Mucosa of stomach (tissue), 1 donor: ENCODE data around the gene GLO1.

Experiments used
- H3K27me3 ChIP-seq: one replicate; pipeline ENCODE4 v1.7.0; 2013; ENCODE audit warnings: mild to moderate bottlenecking, low read length; ENCODE audit not compliant: control insufficient read depth, insufficient read depth
- H3K36me3 ChIP-seq: one replicate; pipeline ENCODE4 v1.7.0; 2013; ENCODE audit warnings: low read length; ENCODE audit not compliant: control insufficient read depth, insufficient read depth
- H3K4me1 ChIP-seq: one replicate; pipeline ENCODE4 v1.7.0; 2013; ENCODE audit warnings: mild to moderate bottlenecking, low read length; ENCODE audit not compliant: control insufficient read depth, insufficient read depth
- H3K4me3 ChIP-seq: one replicate; pipeline ENCODE4 v1.7.0; 2013; ENCODE audit warnings: low read length
- H3K9ac ChIP-seq: one replicate; pipeline ENCODE4 v1.7.0; 2013; ENCODE audit warnings: mild to moderate bottlenecking, low read length, moderate library complexity
- H3K9me3 ChIP-seq: one replicate; pipeline ENCODE4 v1.7.0; 2013; ENCODE audit warnings: mild to moderate bottlenecking, low read length, moderate library complexity; ENCODE audit not compliant: control insufficient read depth
- donor health status: Pancreatic carcinoma.

Gene GLO1

GRCh38 chr6:38722727-38723334 is 19.9 kb upstream of the GLO1 start:
- Histone ChIP-seq H3K9ac (no peak overlapping the region), H3K4me1 (no peaks in the 10 kb centered on the region), H3K36me3 (no peaks in the 10 kb centered on the region), H3K27me3 (peaks cover 3% of the 10 kb centered on the region), H3K4me3 (no peak overlapping the region), H3K9me3 (no peaks in the 10 kb centered on the region)

DNA sequence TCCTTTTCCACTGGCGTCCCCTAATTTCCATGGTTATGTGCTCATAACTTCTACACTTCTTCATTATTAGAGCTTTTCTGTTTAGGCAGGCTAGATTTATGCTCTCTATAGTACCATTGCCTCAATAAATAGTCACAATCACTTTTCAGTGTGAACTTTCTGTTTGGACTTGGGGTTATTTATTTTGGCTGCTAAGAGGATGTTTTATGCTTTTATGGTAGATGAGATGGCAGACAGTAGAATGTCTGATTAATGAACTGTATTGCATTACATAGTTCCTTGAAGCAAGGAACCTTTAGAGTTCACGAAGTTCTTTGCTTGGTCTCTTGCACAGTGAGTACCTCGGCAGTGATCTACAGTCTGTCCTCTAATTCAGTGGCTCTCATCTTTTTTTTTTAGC is 19.1 kb upstream of the GLO1 start:
- Histone ChIP-seq H3K9ac (no peak overlapping the region), H3K4me3 (no peak overlapping the region), H3K9me3 (no peaks in the 10 kb centered on the region), H3K27me3 (peaks cover 4% of the 10 kb centered on the region), H3K4me1 (no peaks in the 10 kb centered on the region), H3K36me3 (no peaks in the 10 kb centered on the region)

DNA sequence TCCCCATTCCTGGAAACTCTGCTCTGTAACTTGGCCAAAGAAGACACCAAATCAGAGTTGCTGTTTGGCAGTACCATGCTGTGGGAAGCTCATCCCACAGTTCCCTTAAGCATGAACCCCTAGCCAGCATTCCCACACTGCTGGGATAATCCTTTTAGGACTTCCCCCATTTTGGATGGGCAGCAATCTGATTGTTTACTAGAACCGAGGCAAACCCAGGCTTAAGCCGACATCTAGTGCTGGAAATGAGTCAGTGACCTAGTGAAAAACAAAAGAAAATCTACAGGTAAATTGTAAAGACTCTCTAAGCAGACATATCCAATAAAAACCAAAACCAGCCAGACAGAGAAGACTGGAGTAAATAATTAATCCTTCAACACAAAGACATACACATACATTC is 17.4 kb upstream of the GLO1 start:
- Histone ChIP-seq H3K9me3 (no peaks in the 10 kb centered on the region), H3K36me3 (no peaks in the 10 kb centered on the region), H3K27me3 (peaks cover 13% of the 10 kb centered on the region), H3K4me1 (no peaks in the 10 kb centered on the region), H3K9ac (no peak overlapping the region), H3K4me3 (no peak overlapping the region)

DNA sequence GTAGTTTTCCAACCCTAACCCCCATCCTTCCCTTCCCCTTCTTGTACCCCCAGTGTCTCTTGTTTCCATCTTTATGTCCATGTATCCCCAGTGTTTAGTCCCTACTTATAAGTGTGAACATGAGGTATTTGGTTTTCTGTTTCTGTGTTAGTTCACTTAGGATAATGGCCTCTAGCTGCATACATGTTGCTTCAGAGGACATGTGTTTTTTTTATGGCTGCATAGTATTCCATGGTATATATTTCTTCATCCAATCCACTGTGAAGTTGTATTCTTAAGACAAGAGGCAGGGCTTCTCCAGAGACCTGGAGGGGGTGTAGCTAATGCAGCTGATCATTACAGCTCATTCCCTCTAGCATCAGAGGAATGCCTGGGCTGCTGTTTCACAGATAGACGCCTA is 16.4 kb upstream of the GLO1 start:
- no peak overlapping the region for H3K9ac ChIP-seq
- H3K4me3 ChIP-seq = no peak overlapping the region
- peaks cover 23% of the 10 kb centered on the region for H3K27me3 ChIP-seq
- H3K36me3 ChIP-seq = no peaks in the 10 kb centered on the region
- no peaks in the 10 kb centered on the region for H3K9me3 ChIP-seq
- H3K4me1 ChIP-seq = peaks cover 3% of the 10 kb centered on the region

- H3K9me3 ChIP-seq = no peaks in the 10 kb centered on the region
- no peaks in the 10 kb centered on the region for H3K36me3 ChIP-seq
- H3K4me1 ChIP-seq = peaks cover 3% of the 10 kb centered on the region
- H3K27me3 ChIP-seq = peaks cover 33% of the 10 kb centered on the region
- H3K9ac ChIP-seq = no peak overlapping the region
- H3K4me3 ChIP-seq = no peak overlapping the region
Observed at GRCh38 chr6:38716825-38717224, 13.9 kb upstream of the GLO1 start.

DNA sequence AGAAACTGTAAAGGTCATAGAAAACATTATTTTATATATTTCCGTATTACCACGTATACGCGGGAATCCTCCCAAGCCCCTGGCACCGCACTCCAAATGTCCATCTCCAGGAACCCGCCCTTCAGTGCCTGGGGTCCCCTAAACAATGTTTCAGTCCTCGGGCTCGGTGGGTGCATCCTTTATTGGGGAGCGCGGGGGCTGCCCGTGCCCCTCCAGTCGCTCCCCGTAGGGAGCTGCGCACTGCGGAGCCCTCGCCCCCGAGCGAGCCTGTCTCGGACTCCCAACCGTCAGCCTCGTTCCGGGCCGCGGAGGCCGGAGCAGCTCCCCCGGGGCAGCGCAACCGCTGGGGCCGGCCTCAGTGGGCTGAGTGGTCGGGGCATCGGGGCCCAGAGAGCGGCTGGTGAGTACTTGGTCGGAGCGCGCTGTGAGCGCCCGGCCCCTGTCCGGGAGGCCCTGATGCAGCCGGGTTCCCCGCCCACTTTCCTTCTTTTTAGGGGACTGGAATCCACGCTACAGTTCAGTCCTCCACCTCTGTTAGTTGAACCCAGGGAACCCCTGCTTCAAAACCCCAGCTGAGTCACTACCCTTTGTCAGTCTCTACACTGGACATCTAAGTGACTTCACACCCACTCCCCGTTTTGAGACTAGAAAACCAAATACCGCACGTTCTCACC is 12.2 kb upstream of the GLO1 start, which contains the start of gene DNAH8:
Gene DNAH8 (plus strand): TSS at position 296 of the 674 bp plus-strand sequence. CDS start 7,499 bp downstream, outside the sequence.
- no peak within 1 kb of the TSS for H3K9ac ChIP-seq
- peaks cover 33% of the 10 kb centered on the region for H3K27me3 ChIP-seq
- H3K4me3 ChIP-seq = no peak within 1 kb of the TSS
- peaks cover 3% of the 10 kb centered on the region for H3K4me1 ChIP-seq
- H3K9me3 ChIP-seq = no peaks in the 10 kb centered on the region
- H3K36me3 ChIP-seq = no peaks in the 10 kb centered on the region

GRCh38 chr6:38714239-38715015 is 11.5 kb upstream of the GLO1 start:
- Histone ChIP-seq H3K9ac (no peak overlapping the region), H3K27me3 (peaks cover 33% of the 10 kb centered on the region), H3K4me3 (no peak overlapping the region), H3K36me3 (no peaks in the 10 kb centered on the region), H3K4me1 (peaks cover 3% of the 10 kb centered on the region), H3K9me3 (no peaks in the 10 kb centered on the region)

GRCh38 chr6:38713812-38714211 is 10.9 kb upstream of the GLO1 start:
- peaks cover 33% of the 10 kb centered on the region for H3K27me3 ChIP-seq
- peaks cover 3% of the 10 kb centered on the region for H3K4me1 ChIP-seq
- H3K36me3 ChIP-seq = no peaks in the 10 kb centered on the region
- H3K4me3 ChIP-seq = no peak overlapping the region
- H3K9ac ChIP-seq = no peak overlapping the region
- H3K9me3 ChIP-seq = no peaks in the 10 kb centered on the region

DNA sequence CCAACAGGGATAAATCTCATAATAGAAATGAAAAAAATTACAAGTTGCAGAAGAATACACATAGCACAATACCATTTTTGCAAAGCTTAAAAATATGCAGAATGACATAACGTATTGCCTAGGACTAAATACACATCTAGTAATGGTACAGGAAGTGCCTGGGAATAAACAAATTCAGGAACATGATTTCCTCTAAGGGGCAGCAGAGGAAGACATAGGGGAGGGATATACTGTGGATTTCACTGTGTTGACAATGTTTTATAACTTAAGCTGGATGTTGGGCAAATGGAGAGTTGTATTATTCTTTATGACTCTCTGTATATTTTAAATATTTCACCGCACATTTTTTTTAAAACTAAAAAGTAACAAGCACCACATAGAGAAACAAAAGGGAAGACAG is 5.6 kb upstream of the GLO1 start:
- H3K4me1 ChIP-seq = no peaks in the 10 kb centered on the region
- H3K9ac ChIP-seq = no peak overlapping the region
- H3K36me3 ChIP-seq = no peaks in the 10 kb centered on the region
- peaks cover 5% of the 10 kb centered on the region for H3K27me3 ChIP-seq
- H3K9me3 ChIP-seq = no peaks in the 10 kb centered on the region
- H3K4me3 ChIP-seq = no peak overlapping the region

- H3K36me3 ChIP-seq = no peaks in the 10 kb centered on the region
Observed at GRCh38 chr6:38705924-38706323, 3.0 kb upstream of the GLO1 start.

GRCh38 chr6:38703949-38704590 is 1.1 kb upstream of the GLO1 start:
- Histone ChIP-seq H3K27me3 (no peaks in the 10 kb centered on the region), H3K4me3 (no peak overlapping the region), H3K9me3 (no peaks in the 10 kb centered on the region), H3K4me1 (no peaks in the 10 kb centered on the region), H3K36me3 (no peaks in the 10 kb centered on the region), H3K9ac (no peak overlapping the region)

More at GRCh38 chr6:38705924-38706323, 3.0 kb upstream of the GLO1 start:
- no peaks in the 10 kb centered on the region for H3K27me3 ChIP-seq
- H3K4me3 ChIP-seq = no peak overlapping the region
- no peaks in the 10 kb centered on the region for H3K9me3 ChIP-seq
- H3K9ac ChIP-seq = no peak overlapping the region
- H3K4me1 ChIP-seq = no peaks in the 10 kb centered on the region

- Histone ChIP-seq H3K4me3 (no peak overlapping the region), H3K9ac (no peak overlapping the region), H3K27me3 (no peaks in the 10 kb centered on the region), H3K9me3 (no peaks in the 10 kb centered on the region), H3K36me3 (no peaks in the 10 kb centered on the region), H3K4me1 (no peaks in the 10 kb centered on the region)
Observed at GRCh38 chr6:38701551-38701950, 1.4 kb downstream of the GLO1 start.
